HG03280 (cell line): ENCODE results near the gene FAM83E.

Experiments used
- ATAC-seq: cut with Tn5 transposase; IDR thresholded peaks from one replicate; pipeline ENCODE4 v1.9.1; 2021; ENCODE audit warnings: mild to moderate bottlenecking, moderate library complexity; ENCODE audit not compliant: unreplicated experiment

The FAM83E gene

DNA sequence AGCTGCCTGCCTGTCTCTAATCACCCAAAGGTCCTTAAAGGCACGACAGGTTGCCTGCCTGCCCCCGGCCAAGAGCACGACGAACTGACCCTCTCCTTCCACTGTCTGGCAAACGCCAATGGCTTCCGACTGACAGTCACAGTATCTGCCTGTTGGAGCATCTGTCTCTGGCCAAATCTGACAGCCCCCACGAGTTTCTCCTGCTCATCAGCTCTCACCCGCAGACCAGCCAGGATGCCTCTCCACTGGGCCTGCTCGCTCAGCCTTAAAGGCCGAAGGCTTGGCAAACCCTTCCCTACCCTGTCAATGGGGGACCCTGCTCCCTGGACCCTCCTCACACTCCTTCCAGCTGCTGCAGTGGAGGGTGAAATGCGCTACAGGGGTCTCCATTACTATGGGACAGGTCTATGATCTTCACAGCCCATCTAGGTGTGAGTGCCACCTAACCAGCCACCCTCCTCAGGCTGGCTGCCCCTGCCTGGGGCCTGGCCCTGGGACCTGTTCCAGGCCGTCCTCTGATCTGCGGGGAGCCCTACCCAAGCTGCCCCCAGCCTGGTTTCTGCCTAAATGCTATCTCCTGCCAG, 932 bp downstream of the FAM83E start:
- ATAC-seq = no peak

DNA sequence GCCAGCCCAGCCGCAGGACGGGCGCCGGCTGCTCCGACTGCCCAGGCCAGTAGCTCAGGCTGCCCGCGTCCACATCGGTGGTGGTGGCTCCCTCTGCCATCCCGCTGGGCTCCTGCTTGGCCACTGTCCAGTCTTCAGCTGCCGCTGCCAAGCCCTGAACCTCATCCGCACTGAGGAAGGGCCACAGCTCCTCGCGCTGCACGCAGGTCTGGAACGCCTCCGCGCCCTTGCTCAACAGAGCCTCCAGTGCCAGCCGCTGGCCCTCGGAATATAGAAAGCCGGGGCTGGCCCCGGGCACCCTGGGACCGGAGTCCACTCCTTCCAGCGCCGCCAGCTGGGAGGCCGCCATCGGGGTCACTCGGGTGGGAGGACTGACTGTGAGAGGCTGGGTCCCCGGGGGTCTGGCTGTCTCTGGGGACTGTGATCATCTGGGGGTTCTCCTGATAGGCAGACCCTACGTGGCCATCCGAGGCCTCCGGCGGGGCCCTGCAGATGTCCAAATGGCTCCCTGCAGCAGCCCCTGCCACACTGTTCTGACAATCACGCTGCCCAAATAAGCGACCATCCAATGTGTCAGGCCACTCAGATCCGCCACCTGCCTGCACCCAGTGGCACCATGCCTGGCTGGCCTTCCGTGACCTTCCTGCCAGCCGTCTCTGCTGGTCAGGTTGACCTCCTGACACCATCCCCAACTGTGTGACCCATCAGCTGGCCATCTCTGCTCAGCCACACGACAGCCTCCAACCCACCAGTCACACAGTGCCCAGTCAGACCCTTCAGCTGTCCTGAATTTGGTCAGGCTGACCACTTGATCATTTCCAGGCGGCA, 1.6 kb downstream of the FAM83E start:
- ATAC-seq = no peak

DNA sequence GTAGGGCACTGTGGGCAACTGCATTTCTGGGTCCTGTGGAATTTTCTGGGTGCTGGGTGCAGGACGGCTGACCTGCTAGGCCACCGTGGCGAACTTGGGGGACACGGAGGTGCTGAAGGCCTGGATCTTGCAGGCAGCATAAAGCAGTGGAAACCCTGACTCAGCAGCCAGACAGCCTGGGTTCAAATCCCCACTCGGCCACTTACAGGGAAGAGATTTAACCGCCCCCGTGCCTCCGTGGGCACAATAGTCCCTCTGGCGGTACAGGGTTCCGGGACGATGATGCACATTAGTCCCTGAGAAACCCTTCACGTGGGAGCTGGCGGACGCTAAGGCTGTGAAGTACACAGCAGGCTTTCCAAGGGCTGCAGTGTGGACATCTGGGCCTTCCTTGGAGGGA, 3.0 kb downstream of the FAM83E start:
- no peak for ATAC-seq

DNA sequence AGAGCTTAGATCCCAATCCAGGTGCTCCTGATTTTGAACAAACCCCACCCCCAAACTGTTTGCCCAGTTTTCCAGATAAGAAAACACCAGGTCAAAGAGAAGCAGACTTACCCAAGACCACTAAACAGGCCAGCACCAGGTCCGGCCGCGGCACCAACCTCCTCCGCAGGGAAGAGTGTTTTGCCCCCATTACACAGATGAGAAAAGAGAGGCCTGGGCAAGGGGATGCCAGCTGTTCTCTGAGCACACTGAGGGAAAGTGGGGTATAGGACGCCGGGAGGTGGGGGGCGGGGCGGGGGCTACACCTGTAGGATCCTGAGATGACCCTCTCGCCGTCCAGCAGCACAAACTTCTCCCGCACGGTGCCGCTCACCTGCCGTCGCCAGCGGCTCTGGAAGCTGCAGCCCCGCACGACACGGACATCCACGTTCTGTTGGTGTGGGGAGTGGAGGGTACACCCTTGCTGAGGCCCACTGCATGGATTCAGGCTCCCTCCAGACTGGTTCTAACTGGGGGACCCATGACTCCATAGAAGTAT, 5.2 kb downstream of the FAM83E start:
- no peak for ATAC-seq

DNA sequence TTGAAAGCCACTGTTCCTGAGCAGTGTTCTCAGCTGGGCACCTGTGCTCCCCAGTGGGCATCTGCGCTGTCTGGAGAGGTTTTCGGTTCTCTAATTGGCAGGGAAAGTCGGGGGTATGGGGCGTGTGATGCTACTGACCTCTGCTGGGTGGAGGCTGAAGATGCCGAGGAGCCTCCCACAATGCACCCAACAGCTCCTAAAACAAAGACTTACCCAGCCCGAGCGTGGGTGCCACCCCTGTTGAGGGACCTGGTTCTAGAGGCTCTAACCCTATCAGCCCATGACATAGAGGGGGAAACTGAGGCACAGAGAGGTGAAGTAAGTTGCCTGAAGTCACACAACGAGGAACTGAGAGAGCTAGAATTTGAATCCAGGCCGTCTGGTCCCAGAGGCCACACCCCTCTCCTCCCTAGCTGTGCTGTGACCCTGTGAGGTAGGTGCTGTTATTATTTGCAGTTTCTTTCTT, 6.0 kb downstream of the FAM83E start:
- ATAC-seq = no peak

DNA sequence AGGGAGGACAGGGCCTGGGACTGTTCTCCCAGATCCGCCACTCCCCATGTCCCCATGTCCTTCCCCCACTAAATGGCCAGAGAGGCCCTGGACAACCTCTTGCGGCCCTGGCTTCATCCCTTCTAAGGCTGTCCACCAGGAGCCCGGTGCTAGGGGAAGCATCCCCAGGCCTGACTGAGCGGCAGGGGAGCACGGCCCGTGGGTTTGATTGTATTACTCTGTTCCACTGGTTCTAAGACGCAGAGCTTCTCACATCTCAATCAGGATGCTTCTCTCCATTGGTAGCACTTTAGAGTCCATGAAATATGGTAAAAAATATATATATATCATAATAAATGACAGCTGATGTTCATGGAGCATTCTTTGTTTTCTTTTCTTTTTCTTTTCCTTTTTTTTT, 7.5 kb downstream of the FAM83E start:
- no peak for ATAC-seq

DNA sequence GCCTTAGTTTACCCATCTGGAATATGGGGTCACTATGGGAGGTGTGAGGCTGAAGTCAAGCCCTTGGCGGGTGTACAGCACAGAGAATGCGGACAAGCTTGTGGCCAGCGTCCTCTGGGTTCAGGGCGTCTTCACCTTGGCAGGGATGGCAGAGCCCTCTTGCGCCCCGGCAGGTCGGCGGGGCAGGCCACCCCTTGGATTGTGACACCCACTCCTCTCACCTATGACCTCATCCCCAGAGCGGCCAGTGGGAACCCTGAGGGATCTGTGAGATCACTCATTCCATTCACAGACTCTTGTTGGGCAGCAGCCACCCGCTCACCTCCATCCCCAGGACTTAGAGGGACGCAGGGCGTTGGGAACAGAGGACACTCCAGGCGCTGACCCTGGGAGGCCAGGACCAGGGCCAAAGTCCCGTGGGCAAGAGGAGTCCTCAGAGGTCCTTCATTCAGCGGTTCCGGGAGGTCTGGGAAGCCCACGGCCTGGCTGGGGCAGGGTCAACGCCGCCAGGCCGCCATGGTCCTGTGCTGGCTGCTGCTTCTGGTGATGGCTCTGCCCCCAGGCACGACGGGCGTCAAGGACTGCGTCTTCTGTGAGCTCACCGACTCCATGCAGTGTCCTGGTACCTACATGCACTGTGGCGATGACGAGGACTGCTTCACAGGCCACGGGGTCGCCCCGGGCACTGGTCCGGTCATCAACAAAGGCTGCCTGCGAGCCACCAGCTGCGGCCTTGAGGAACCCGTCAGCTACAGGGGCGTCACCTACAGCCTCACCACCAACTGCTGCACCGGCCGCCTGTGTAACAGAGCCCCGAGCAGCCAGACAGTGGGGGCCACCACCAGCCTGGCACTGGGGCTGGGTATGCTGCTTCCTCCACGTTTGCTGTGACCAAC, 8.2 kb downstream of the FAM83E start, which contains the start of gene SPACA4:
TSS of gene SPACA4 (plus strand) at position 280 of the 896 bp plus-strand sequence. CDS start at position 517, 237 bp downstream.
- ATAC-seq = no peak

DNA sequence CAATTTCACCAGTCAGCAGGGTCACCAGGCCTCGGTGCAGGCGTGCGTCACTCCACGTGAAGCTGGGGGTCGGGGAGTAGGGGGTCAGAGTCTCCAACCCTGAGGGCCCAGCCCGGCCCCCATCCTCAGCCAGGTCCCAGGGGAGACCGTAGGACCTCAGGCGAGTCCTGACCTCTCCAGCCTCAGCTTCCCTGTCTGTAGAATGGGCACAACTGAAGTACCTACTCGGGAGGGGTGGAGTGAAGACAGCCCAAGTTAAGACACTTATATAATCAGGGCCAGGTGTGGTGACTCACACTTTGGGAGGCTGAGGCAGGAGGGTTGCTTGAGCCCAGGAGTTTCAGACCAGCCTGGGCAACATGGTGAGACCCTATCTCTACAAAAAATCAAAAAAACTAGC, 11.0 kb downstream of the FAM83E start:
- no peak for ATAC-seq

DNA sequence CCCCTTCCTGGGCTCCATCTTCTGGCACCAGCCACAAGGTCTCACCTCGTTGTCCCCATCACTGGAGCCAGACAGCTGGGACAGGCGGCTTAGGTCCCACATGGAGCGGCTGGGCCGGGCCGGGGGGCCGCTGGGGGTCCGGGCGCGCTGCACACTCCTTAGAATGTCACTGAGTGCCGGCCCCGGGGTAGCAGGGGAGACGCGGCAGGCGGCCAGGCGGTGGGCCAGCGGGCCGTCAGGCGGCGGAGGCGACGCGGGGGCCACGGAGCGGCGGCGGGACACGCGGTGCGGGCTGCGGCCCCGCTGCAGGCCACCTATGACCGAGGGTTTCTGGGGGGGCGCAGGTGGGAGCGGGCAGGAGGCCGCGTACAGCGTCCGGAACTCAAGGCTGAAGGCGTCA, 11.4 kb downstream of the FAM83E start:
- no peak for ATAC-seq

DNA sequence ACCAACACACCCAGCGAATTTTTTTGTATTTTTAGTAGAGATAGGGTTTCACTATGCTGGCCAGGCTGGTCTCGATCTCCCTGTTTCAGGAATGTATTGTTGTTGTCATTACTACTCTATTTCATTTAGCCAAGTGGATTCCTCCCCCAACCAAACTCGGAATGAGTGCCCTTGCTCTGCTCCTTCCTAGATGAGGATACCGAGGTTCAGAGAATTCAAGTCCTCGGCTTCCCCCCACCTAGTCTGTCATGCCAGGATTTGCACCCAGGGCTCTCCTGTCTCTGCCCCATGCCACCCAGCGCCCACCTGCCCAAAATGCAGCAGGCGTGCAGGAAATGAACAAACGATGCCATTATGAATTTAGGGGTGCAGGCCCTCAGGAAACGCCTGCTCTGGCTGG, 11.9 kb downstream of the FAM83E start:
- ATAC-seq = no peak

DNA sequence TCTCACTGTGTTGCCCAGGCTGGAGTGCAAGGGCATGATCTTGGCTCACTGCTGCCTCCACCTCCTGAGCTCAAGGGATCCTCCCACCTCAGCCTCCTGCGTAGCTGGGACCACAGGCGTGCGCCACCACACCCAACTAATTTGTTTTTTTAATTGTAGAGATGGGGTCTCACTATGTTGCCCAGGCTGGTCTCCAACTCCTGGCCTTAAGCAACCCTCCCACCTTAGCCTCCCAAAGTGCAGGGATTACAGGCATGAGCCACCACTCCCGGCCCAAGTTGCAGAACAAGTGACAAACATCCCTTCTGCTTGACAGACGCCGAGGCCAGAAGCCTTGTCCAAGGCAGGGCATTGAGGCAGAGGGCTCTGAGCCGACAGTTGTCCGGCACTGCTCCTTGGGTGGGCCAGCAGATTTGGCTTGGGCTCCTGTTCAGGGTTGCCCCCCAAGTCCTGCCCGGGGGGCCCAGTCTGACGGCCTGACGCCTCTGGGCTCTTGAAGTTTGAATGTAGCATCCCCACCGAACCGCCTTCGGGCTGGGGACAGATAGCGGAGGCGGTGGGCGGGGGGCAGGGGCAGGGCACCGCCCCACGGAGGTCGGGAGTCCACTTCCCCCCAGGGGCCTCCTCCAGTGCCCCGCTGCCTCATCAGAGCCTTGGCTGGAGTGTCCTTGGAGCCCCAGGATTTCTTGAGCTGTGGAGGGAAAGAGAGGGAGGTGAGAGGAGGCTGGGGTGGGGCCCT, 14.0 kb downstream of the FAM83E start:
- no peak for ATAC-seq

DNA sequence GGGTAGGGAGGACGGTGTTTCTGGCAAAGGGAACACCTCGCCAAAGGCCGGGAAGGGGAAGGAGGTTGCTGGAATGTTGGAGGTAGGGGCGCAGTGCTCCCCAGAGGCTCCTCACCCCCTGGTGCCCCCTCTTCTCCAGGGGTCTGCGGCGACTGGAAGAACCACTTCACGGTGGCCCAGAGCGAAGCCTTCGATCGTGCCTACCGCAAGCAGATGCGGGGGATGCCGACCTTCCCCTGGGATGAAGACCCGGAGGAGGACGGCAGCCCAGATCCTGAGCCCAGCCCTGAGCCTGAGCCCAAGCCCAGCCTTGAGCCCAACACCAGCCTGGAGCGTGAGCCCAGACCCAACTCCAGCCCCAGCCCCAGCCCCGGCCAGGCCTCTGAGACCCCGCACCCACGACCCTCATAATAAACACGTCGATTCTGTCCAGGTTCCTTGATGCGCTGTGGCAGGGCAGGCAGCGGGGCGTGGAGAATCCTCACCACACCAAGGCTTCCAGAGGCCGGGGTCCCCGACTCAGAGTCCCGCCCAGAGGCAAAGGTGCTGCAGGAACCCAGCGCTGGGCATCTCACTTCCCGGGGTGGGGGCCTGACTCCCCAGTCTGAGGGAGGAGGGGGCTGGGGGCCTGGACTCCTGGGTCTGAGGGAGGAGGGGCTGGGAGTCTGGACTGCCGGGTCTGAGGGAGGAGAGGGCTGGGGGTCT, 15.7 kb downstream of the FAM83E start:
- no peak for ATAC-seq

DNA sequence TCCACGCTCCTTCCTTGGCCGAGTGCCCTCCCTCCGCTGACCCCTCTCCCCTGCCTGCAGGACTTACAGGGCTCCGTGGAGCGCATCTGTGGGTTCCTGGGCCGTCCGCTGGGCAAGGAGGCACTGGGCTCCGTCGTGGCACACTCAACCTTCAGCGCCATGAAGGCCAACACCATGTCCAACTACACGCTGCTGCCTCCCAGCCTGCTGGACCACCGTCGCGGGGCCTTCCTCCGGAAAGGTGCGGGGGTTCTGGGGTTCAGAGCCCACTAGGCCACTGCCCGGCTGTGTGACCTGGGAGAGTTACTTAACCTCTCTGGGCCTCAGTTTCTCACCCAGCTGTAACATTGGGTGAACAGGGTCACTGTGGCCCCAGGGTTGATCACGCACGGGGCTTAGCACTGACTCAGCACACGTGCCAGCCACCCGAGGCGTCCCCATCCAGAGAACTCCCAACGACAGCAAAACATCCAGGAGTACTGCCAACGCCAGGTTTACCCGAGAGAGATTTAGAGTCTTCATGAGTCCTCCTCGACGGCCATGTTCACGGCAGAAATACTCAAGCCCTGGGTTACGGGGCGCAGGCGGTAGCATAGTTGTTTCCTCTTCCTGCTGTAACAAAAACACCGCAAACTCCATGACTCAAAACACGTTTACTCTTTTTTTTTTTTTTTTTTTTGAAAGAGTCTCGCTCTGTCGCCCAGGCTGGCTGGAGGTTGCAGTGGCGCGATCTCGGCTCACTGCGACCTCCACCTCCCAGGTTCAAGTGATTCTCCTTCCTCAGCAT, 18.0 kb downstream of the FAM83E start:
- no peak for ATAC-seq

DNA sequence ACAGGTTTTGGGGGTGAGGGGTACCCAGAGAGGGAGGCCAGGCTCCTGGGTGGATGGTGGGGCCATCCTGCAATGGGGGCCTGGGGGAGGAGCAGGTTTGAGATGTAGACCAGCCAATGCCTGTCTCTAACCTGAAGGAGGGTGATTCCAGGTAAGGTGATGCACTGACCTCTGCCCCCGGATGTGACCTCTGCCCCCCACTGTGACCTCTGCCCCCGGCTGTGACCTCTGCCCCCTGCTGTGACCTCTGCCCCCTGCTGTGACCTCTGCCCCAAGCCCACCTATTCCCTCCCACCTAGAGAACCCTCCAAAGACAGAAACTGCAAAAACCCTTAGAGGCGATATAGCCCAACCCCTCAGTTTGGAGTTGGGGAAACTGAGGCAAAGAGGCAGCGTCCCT, 18.6 kb downstream of the FAM83E start:
- ATAC-seq = no peak

DNA sequence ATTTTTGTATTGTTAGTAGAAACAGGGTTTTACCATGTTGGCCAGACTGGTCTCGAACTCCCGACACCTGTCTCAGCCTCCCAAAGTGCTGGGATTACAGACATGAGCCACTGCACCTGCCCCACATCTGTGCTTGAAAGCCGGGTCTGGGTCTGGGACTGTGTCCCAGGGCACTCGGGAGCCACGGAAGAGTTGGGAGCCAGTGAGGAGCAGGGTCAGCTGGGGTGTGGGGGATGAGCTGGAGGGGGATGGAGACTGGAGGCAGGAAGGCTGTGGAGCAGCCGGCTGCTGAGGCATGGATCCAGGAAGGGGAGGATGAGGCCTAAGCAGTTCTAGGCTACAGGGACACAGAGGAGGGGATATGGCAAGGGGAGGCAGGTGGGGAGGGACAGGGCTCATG, 19.0 kb downstream of the FAM83E start:
- ATAC-seq = no peak

DNA sequence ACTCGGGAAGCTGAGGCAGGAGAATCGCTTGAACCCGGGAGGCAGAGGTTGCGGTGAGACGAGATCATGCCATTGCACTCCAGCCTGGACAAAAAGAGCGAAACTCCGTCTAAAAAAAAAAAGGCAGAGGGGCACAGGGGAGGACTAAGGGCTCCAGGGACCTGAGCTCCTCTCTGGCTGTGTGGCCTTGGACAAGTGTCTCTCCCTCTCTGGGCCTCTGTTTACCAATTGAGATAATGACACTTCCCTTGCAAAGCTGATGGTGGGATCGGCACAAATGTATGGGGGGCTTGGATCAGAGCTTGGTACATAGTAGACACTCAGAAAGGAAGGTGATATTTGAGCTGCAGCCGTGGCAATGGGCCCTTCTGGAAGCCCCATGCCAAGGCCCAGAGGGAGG, 19.7 kb downstream of the FAM83E start:
- no peak for ATAC-seq

DNA sequence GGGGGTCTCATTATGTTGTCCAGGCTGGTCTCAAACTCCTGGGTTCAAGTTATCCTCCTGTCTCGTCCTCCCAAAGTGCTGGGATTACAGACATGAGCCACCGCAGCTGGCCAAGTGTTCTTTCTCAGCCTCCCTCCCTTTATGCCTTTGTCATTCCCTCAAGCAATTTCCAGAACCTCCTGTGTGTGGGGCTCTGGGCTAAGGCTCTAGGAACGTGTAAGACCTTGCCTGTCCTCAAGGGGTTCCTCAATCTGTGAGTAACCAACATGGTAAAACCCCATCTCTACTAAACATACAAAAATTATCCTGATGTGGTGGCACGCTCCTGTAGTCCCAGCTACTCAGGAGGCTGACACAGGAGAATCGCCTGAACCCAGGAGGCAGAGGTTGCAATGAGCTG, 23.9 kb downstream of the FAM83E start:
- no peak for ATAC-seq

DNA sequence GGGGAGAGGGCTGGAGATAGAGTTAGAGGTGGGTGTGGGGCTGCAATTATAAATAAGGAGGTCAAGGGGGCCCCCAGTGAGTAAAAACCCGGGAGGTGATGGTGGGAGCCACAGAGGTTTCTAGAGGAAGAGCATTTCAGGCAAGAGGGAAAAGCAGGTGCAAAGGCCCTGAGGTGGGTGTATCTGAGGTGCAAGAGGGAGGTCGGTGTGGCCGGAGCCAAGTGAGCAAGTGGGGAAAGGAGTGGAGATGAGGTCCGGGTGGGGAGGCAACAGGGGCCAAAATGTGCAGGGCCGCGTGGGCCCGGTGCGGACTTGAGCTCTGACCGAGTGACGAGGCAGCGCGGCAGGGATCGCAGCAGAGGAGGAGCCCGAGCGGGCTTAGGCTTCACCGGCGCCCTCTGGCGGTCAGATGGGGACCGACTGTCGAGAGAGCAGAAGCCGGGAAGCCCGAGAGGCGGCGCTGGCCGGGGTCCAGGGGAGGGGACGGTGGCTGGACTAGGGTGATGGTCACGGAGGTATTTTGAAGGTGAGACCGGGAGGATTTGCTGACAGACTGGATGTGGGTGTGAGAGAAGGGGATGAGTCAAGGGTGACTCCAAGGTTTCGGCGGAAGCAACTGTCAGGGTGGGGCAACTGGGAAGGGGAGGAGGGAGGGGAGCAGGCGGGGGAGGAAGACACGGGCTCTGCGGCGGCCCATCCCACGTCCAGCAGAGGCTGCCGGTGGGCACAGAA, 26.0 kb downstream of the FAM83E start:
- ATAC-seq = no peak
